ENCODE results near the gene ITGA4.

GRCh38 chr2:181454686-181455450 is 2.3 kb upstream of the ITGA4 start:
- TF ChIP-seq CTCF (IDR thresholded peaks at IDR 0.05) (no peak), EP300 (IDR thresholded peaks at IDR 0.05) (no peak)

All from gastroesophageal sphincter (tissue), 3 donors.